Smooth muscle cell (in vitro differentiated cells): ENCODE data around the gene COA1. TPM values are rescaled to one million over a fixed set of nuclear protein-coding genes. Genes with fewer than 3 reads are reported as not detected.
"Not testable (repeated sequence)": the region's sequence is repeated elsewhere in the genome, so short reads cannot be mapped to it uniquely, and the experiment has no call there.

Experiments
- DNase-seq: peaks from one replicate; lab custom pipeline; 2025; ENCODE audit not compliant: unreplicated experiment; lab: John Stamatoyannopoulos, UW
- H2AFZ ChIP-seq: fragments of 200-600 bp; sonication (generic); 2 replicates; pipeline ENCODE4 v1.6.0; 2016; ENCODE audit warnings: antibody characterized with exemption, low read depth, mild to moderate bottlenecking
- H3F3A ChIP-seq: fragments of 200-600 bp; sonication (generic); 2 replicates; pipeline ENCODE4 v1.6.0; 2017; ENCODE audit warnings: antibody characterized with exemption, low read depth
- H3K27ac ChIP-seq: fragments of 200-600 bp; sonication (generic); 2 replicates; pipeline ENCODE4 v1.5.1; 2016; ENCODE audit warnings: low read depth, mild to moderate bottlenecking
- H3K27me3 ChIP-seq: fragments of 200-600 bp; sonication (generic); 2 replicates; pipeline ENCODE4 v1.6.1; 2016; ENCODE audit warnings: low read depth, mild to moderate bottlenecking
- H3K36me3 ChIP-seq: fragments of 200-600 bp; sonication (generic); 2 replicates; pipeline ENCODE4 v1.5.1; 2016; ENCODE audit warnings: low read depth
- H3K4me1 ChIP-seq: fragments of 200-600 bp; sonication (generic); 2 replicates; pipeline ENCODE4 v1.5.1; 2016; ENCODE audit warnings: low read depth
- H3K4me2 ChIP-seq: fragments of 200-600 bp; sonication (generic); 2 replicates; pipeline ENCODE4 v1.6.0; 2016; ENCODE audit warnings: mild to moderate bottlenecking
- H3K4me3 ChIP-seq: fragments of 200-600 bp; sonication (generic); 2 replicates; pipeline ENCODE4 v1.5.1; 2016; ENCODE audit warnings: mild to moderate bottlenecking
- H3K79me2 ChIP-seq: fragments of 200-600 bp; sonication (generic); 2 replicates; pipeline ENCODE4 v1.6.0; 2016; ENCODE audit warnings: low read depth, mild to moderate bottlenecking
- H3K9ac ChIP-seq: fragments of 200-600 bp; sonication (generic); 2 replicates; pipeline ENCODE4 v1.6.0; 2016; ENCODE audit warnings: low read depth
- H3K9me3 ChIP-seq: fragments of 200-600 bp; sonication (generic); replicated peaks from 2 replicates; pipeline ENCODE4 v1.5.1; 2016; ENCODE audit warnings: low read depth
- H4K20me1 ChIP-seq: fragments of 200-600 bp; sonication (generic); 2 replicates; pipeline ENCODE4 v1.6.0; 2016; ENCODE audit warnings: low read depth
- WGBS: methylation state at CpG from one replicate; pipeline ENCODE4 v1.1.7; 2016; ENCODE audit warnings: low lambda C conversion rate; 5-methylcytosine and 5-hydroxymethylcytosine counted together
- polyA plus RNA-seq: library from polyadenylated mRNA; unstranded; fragments of >200 nt; fragmentation: Nextera tagmentation; extraction: Ambion mirVana; gene quantifications from 2 replicates; pipeline ENCODE4 v1.2.1, GENCODE V29; 2016
- total RNA-seq: library from RNA; depleted of rRNA; stranded (reverse); fragments of >200 nt; gene quantifications from 2 replicates; pipeline ENCODE4 v1.2.3, GENCODE V29; 2014
- TF ChIP-seq, protein P1 (sequence below): fragments of 200-600 bp; sonication (generic); IDR thresholded peaks from 2 replicates; pipeline ENCODE4 v1.5.1; 2017; ENCODE audit warnings: borderline replicate concordance, mild to moderate bottlenecking, antibody characterized with exemption; ENCODE audit not compliant: insufficient read depth, poor library complexity, severe bottlenecking

The COA1 gene
- total and polyA plus RNA-seq, 2 experiments from 2014 or later, result 63.1 to 67.5 TPM

DNA sequence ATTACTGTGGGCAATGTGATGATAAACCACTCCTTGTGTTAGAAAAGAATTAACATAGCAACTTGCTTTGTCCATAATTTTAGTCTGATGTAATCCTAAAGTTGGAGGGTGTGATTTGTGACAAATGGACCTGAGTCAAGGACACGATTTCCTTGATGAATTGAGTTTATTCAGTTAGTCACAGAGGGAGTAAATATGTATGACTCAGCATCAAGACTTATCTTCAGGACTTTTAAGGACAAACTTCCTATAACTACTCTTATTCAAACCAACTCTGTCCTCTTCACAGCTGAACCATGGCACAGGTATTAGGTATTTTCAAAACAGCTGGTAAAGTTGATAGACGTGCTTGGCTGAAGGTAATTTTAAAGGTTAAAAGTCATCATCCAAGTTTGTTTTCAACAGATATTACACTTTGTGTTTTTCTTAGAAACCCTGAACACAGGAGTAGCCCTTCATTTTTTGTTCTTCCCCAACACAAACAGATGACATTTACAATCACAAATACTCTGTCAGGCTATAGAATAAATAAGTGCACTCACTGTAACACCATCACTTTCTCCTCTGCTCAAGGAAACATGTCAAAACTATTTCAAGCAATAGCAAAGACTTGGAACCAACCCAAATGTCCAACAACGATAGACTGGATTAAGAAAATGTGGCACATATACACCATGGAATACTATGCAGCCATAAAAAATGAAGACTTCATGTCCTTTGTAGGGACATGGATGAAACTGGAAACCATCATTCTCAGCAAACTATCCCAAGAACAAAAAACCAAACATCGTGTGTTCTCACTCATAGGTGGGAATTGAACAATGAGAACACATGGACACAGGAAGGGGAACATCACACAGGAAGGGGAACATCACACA is 54.5 kb downstream of the COA1 start:
- Histone ChIP-seq H3K79me2 (peaks cover 73% of the 10 kb centered on the region), H3K4me1 (no peaks in the 10 kb centered on the region), H3F3A (no peaks in the 10 kb centered on the region), H3K9me3 (no peaks in the 10 kb centered on the region), H3K27ac (no peak overlapping the region), H4K20me1 (peaks cover 27% of the 10 kb centered on the region), H3K27me3 (no peaks in the 10 kb centered on the region), H3K4me2 (no peak overlapping the region), H3K36me3 (no peaks in the 10 kb centered on the region), H3K4me3 (no peak overlapping the region), H2AFZ (no peak overlapping the region), H3K9ac (no peak overlapping the region)
- TF ChIP-seq, protein P1, sequence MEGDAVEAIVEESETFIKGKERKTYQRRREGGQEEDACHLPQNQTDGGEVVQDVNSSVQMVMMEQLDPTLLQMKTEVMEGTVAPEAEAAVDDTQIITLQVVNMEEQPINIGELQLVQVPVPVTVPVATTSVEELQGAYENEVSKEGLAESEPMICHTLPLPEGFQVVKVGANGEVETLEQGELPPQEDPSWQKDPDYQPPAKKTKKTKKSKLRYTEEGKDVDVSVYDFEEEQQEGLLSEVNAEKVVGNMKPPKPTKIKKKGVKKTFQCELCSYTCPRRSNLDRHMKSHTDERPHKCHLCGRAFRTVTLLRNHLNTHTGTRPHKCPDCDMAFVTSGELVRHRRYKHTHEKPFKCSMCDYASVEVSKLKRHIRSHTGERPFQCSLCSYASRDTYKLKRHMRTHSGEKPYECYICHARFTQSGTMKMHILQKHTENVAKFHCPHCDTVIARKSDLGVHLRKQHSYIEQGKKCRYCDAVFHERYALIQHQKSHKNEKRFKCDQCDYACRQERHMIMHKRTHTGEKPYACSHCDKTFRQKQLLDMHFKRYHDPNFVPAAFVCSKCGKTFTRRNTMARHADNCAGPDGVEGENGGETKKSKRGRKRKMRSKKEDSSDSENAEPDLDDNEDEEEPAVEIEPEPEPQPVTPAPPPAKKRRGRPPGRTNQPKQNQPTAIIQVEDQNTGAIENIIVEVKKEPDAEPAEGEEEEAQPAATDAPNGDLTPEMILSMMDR, result no peak
- DNase-seq, result no peak
- WGBS, result 58% methylated on average over 4 of the region's 4 CpGs

DNA sequence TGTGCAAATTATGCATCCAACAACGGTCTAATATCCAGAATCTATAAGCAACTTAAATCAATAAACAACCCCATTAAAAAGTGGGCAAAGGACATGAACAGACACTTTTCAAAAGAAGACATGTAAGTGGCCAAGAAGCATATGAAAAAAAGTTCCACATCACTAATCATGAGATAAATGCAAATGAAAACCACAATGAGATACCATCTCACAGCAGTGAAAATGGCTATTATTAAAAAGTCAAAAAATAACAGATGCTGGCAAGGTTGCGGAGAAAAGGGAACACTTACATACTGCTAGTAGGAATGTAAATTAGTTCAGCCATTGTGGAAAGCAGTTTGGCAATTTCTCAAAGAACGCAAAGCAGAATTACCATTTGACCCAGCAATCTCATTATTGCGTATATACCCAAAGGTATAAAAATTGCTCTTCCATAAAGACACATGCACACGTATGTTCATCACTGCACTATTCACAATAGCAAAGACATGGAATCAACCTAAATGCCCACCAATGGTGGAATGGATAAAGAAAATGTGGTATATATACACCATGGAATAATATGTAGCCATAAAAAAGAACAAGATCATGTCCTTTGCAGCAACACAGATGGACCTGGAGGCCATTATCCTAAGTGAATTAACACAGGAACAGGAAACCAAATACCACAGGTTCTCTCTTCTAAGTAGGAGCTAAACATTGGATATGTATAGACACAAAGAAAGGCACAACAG is 55.9 kb downstream of the COA1 start:
- not testable (repeated sequence) for H3K4me2 ChIP-seq, H2AFZ ChIP-seq, H3K4me1 ChIP-seq, H3K9me3 ChIP-seq, H3F3A ChIP-seq, H3K27me3 ChIP-seq, H3K4me3 ChIP-seq, H3K27ac ChIP-seq, H3K36me3 ChIP-seq, DNase-seq, H3K9ac ChIP-seq
- WGBS, result 77% methylated on average over 5 of the region's 5 CpGs
- Histone ChIP-seq H3K79me2 (peaks cover 71% of the 10 kb centered on the region), H4K20me1 (peaks cover 13% of the 10 kb centered on the region)

DNA sequence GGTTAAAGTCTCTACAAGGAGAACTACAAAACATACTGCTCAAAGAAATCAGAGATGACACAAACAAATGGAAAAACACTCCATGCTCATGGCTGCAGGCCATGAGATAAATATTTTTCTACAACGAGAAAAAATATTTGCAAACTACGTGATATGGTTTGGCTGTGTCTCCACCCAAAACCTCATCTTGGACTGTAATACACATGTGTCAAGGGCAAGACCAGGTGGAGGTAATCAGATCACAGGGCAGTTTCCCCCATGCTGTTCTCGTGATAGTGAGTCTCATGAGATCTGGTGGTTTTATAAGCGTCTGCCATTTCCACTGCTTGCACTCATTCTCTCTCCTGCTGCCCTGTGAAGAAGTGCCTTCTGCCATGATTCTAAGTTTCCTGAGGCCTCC is 57.8 kb downstream of the COA1 start:
- H3K4me3 ChIP-seq, result no peak overlapping the region
- no peaks in the 10 kb centered on the region for H3F3A ChIP-seq
- TF ChIP-seq, protein P1, result no peak
- peaks cover 10% of the 10 kb centered on the region for H4K20me1 ChIP-seq
- H3K4me2 ChIP-seq, result no peak overlapping the region
- no peaks in the 10 kb centered on the region for H3K9me3 ChIP-seq
- DNase-seq, result no peak
- peaks cover 70% of the 10 kb centered on the region for H3K79me2 ChIP-seq
- H3K27me3 ChIP-seq, result no peaks in the 10 kb centered on the region
- H3K36me3 ChIP-seq, result no peaks in the 10 kb centered on the region
- H3K27ac ChIP-seq, result no peak overlapping the region
- WGBS, result 99% methylated on average over 4 of the region's 4 CpGs
- H3K9ac ChIP-seq, result no peak overlapping the region
- no peaks in the 10 kb centered on the region for H3K4me1 ChIP-seq
- H2AFZ ChIP-seq, result no peak overlapping the region

DNA sequence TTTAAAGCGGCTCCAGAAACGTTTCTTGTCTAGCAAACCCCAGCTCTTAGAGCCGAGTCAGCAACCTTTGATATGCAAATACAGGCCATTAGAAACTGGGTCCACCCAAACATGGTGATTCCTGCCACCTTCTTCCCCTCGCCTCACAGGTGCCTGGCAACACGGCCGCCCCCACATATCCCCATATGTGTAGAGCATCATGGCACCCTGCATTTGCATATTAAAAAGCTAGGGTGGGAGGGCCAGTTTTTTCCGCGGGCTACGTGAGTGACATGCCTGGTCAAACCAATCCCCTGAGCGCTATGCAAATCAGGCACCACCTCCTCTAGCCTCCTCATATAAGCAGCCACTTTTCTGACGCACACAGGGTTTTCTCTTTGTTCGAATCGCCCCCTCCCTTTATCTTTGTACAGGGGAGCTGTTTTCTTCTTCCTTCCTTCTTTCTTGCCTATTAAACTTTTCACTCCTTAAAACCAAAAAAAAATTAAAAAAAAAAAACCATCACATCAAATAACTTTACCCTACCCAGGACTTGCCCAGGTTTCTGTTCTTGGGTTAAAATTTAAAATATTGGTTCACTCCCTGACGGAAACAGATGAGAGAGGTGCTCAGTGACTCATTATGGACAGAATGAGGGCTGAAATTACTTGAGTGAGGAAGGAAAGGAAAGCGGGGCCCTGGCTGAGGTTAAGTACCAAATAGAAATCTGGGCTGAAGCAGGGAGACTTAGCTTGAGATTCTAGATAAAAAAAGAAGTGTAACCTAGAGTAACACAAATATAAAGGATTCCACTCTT is 59.8 kb downstream of the COA1 start:
- no peaks in the 10 kb centered on the region for H3F3A ChIP-seq
- TF ChIP-seq, protein P1, result no peak
- no peaks in the 10 kb centered on the region for H3K27me3 ChIP-seq
- no peak overlapping the region for H3K27ac ChIP-seq
- peaks cover 68% of the 10 kb centered on the region for H3K79me2 ChIP-seq
- no peak overlapping the region for H3K9ac ChIP-seq
- no peak overlapping the region for H3K4me3 ChIP-seq
- no peaks in the 10 kb centered on the region for H3K36me3 ChIP-seq
- no peaks in the 10 kb centered on the region for H3K9me3 ChIP-seq
- peaks cover 7% of the 10 kb centered on the region for H4K20me1 ChIP-seq
- no peak overlapping the region for H3K4me2 ChIP-seq
- 73% methylated on average over 15 of the region's 15 CpGs for WGBS
- H3K4me1 ChIP-seq, result no peaks in the 10 kb centered on the region
- H2AFZ ChIP-seq, result no peak overlapping the region
- no peak for DNase-seq
